Endothelial cell of umbilical vein (primary cell): ENCODE results near the gene ZSWIM5. TPM values are rescaled to one million over a fixed set of nuclear protein-coding genes. Genes with fewer than 3 reads are reported as not detected.

ENCODE experiments used
- BruUV-seq: library from RNA; stranded (reverse); fragments of 400-500 nt; replicated peaks from 2 replicates; lab custom pipeline; 2021; lab: Mats Ljungman, UMichigan
- CTCF ChIA-PET: fragments of 300-600, 350-600 bp; sonication (Branson Sonifier 250); formaldehyde crosslinking; loops from one replicate; lab custom pipeline; 2021; ENCODE audit warnings: antibody characterized with exemption, inconsistent platforms; lab: Charles Lee
- POLR2A ChIA-PET: fragments of 300-600, 350-600 bp; sonication (Branson Sonifier 250); formaldehyde crosslinking; loops from one replicate; lab custom pipeline; 2021; ENCODE audit warnings: antibody characterized with exemption, inconsistent platforms; lab: Charles Lee
- DNase-seq: peaks from one replicate; pipeline ENCODE4 v3.0.0-alpha.2; 2011; ENCODE audit warnings: low read depth, low spot score
- FAIRE-seq: peaks from 2 replicates; lab custom pipeline; 2011; peaks lifted over from hg19 to GRCh38; lab: Jason Lieb, UNC
- H2AFZ ChIP-seq: 2 replicates; pipeline ENCODE4 v1.6.0; 2012; ENCODE audit warnings: low read depth, low read length, control low read depth, inconsistent platforms
- H3K27ac ChIP-seq: 2 replicates; pipeline ENCODE4 v1.5.1; 2011; ENCODE audit warnings: low read depth, mild to moderate bottlenecking, control low read depth, low read length, moderate library complexity; ENCODE audit not compliant: insufficient read depth
- H3K27me3 ChIP-seq, 2 experiments: 2 replicates each; pipeline versions ENCODE4 v1.6.0 to v1.6.1; 2011; ENCODE audit warnings: low read length in 2 of 2, mixed read lengths in 1 of 2; ENCODE audit not compliant: control insufficient read depth in 2 of 2, insufficient read depth in 2 of 2
- H3K36me3 ChIP-seq, 2 experiments: 2 replicates in 1 of 2; 3 replicates in 1 of 2; pipeline ENCODE4 v1.5.1; 2011; ENCODE audit warnings: low read length in 2 of 2, mild to moderate bottlenecking in 1 of 2, moderate library complexity in 1 of 2; ENCODE audit not compliant: control insufficient read depth in 2 of 2, insufficient read depth in 2 of 2; ENCODE audit errors: extremely low read depth in 1 of 2
- H3K4me1 ChIP-seq: 3 replicates; pipeline ENCODE4 v1.5.1; 2011; ENCODE audit warnings: mild to moderate bottlenecking, low read length; ENCODE audit not compliant: control insufficient read depth, insufficient read depth; ENCODE audit errors: extremely low read depth
- H3K4me2 ChIP-seq: 2 replicates; pipeline ENCODE4 v1.6.1; 2011; ENCODE audit warnings: low read length, control low read depth, mixed read lengths; ENCODE audit not compliant: insufficient read depth
- H3K4me3 ChIP-seq, 3 experiments: fragments of 200-600 bp in 1 of 3; sonication (generic), shearing (Covaris generic) in 1 of 3; replicated peaks in 1 of 3; 2 replicates each; pipeline ENCODE4 v1.5.1; 2011 to 2016; ENCODE audit warnings: control low read depth in 3 of 3, low read length in 3 of 3, mild to moderate bottlenecking in 2 of 3, inconsistent platforms in 1 of 3, low read depth in 1 of 3, moderate library complexity in 1 of 3; ENCODE audit not compliant: insufficient read depth in 1 of 3
- H3K79me2 ChIP-seq: 2 replicates; pipeline ENCODE4 v1.6.0; 2012; ENCODE audit warnings: low read length, inconsistent platforms; ENCODE audit not compliant: control insufficient read depth, insufficient read depth
- H3K9ac ChIP-seq: replicated peaks from 2 replicates; pipeline ENCODE3; 2011; ENCODE audit warnings: low read length, control low read depth; ENCODE audit not compliant: insufficient read depth; ENCODE audit errors: extremely low read depth
- H3K9me1 ChIP-seq: replicated peaks from 3 replicates; pipeline ENCODE4 v1.6.0; 2011; ENCODE audit warnings: mild to moderate bottlenecking, low read length; ENCODE audit not compliant: control insufficient read depth, insufficient read depth; ENCODE audit errors: extremely low read depth
- H3K9me3 ChIP-seq: replicated peaks from 2 replicates; pipeline ENCODE4 v1.5.1; 2012; ENCODE audit warnings: low read length, inconsistent platforms; ENCODE audit not compliant: control insufficient read depth, insufficient read depth
- H4K20me1 ChIP-seq: replicated peaks from 2 replicates; pipeline ENCODE3; 2011; ENCODE audit warnings: mild to moderate bottlenecking, low read length; ENCODE audit not compliant: control insufficient read depth, insufficient read depth; ENCODE audit errors: extremely low read depth
- EZH2 ChIP-seq: IDR thresholded peaks from 2 replicates; pipeline ENCODE4 v1.6.1; 2012; ENCODE audit warnings: borderline replicate concordance, low read depth, mild to moderate bottlenecking, moderate library complexity, low read length, inconsistent platforms; ENCODE audit not compliant: severe bottlenecking
- FOS ChIP-seq: IDR thresholded peaks from 2 replicates; pipeline ENCODE4 v1.6.1; 2011; ENCODE audit warnings: mild to moderate bottlenecking, low read length, moderate library complexity, borderline replicate concordance; ENCODE audit not compliant: insufficient read depth
- POLR2A ChIP-seq: IDR thresholded peaks from 2 replicates; pipeline ENCODE4 v1.6.1; 2012; ENCODE audit warnings: low read depth, mild to moderate bottlenecking, control low read depth, low read length
- POLR2AphosphoS5 ChIP-seq: IDR thresholded peaks from 2 replicates; pipeline ENCODE4 v1.6.1; 2012; ENCODE audit warnings: low read depth, mild to moderate bottlenecking, control low read depth, low read length, moderate library complexity; ENCODE audit not compliant: insufficient read depth
- dilution Hi-C: fragments of 300-500 bp; cut with MboI; formaldehyde crosslinking; loops from one replicate; pipeline ENCODE4 v1.15.0; 2019; ENCODE audit warnings: low sequenced_read_pairs; ENCODE audit not compliant: extremely low pct_ligation_motif_present
- intact Hi-C: fragments of 100-400 bp; cut with micrococcal nuclease; formaldehyde crosslinking; loops from one replicate; pipeline ENCODE4 v1.10.0; 2022
- polyA plus RNA-seq, 4 experiments: library from polyadenylated mRNA; depleted of rRNA in 3 of 4; stranded (reverse) in 3 of 4; unstranded in 1 of 4; fragments of >200 nt; gene quantifications; 2 replicates each; pipeline versions ENCODE4 v1.2.1 to v1.2.3, GENCODE V29; 2011 to 2012; ENCODE audit warnings: missing spikeins in 1 of 4
- total RNA-seq: library from RNA; stranded (reverse); gene quantifications from 2 replicates; pipeline ENCODE4 v1.2.3, GENCODE V29; 2021
- TF ChIP-seq, protein P1 (sequence below), 2 donors: IDR thresholded peaks; 1 replicate in 1 of 2; 2 replicates in 1 of 2; pipeline ENCODE4 v1.5.1; 2011; ENCODE audit warnings: low read length in 2 of 2, mild to moderate bottlenecking in 2 of 2, moderate library complexity in 2 of 2, control low read depth in 1 of 2, inconsistent platforms in 1 of 2, low read depth in 1 of 2; ENCODE audit not compliant: insufficient read depth in 1 of 2; ENCODE audit errors: extremely low read depth in 1 of 2
- TF ChIP-seq, protein P2 (sequence below): IDR thresholded peaks from 2 replicates; pipeline ENCODE4 v1.6.1; 2011; ENCODE audit not compliant: insufficient read depth, insufficient read length

Gene ZSWIM5
- total and polyA plus RNA-seq, 2 donors (not counting 3 experiments of a cell fraction or from before 2014, with no cell fraction given), result 1.6 to 4.3 TPM

DNA sequence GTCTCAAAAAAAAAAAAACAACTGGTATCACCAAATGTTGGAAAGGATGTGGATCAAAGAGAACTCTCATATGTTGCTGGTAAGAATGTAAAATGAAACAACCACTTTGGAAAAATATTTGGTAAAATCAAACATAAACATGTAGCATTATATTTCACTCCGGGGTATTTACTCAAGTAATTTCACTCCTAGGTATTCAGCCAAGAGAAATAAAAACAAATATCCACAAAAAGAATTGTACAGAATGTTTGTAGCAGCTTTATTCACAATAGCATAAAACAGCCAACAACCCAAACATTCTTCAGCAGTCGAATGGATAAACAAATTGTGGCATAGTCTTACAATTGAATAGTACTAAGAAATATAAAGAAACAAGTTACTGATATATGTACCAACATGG lies 32.4 kb upstream of the ZSWIM5 start:
- POLR2A ChIA-PET, result no interaction called here
- H3K9me1 ChIP-seq, result no peaks in the 10 kb centered on the region
- CTCF ChIA-PET, result no interaction called here
- no peaks in the 10 kb centered on the region for H3K36me3 ChIP-seq
- H3K9me3 ChIP-seq, result peaks cover 2% of the 10 kb centered on the region
- H2AFZ ChIP-seq, result no peak overlapping the region
- dilution Hi-C loops (no loop called here), intact Hi-C loops (no loop called here)
- no peaks in the 10 kb centered on the region for H3K4me1 ChIP-seq
- DNase-seq (no peak), FAIRE-seq (no peak)
- no TSS peak for BruUV-seq
- no peaks in the 10 kb centered on the region for H3K79me2 ChIP-seq
- H3K4me3 ChIP-seq, result no peak overlapping the region
- H3K27me3 ChIP-seq, result no peaks in the 10 kb centered on the region
- H3K27ac ChIP-seq, result no peak overlapping the region
- no peaks in the 10 kb centered on the region for H4K20me1 ChIP-seq
- H3K9ac ChIP-seq, result no peak overlapping the region
- TF ChIP-seq, protein P1, sequence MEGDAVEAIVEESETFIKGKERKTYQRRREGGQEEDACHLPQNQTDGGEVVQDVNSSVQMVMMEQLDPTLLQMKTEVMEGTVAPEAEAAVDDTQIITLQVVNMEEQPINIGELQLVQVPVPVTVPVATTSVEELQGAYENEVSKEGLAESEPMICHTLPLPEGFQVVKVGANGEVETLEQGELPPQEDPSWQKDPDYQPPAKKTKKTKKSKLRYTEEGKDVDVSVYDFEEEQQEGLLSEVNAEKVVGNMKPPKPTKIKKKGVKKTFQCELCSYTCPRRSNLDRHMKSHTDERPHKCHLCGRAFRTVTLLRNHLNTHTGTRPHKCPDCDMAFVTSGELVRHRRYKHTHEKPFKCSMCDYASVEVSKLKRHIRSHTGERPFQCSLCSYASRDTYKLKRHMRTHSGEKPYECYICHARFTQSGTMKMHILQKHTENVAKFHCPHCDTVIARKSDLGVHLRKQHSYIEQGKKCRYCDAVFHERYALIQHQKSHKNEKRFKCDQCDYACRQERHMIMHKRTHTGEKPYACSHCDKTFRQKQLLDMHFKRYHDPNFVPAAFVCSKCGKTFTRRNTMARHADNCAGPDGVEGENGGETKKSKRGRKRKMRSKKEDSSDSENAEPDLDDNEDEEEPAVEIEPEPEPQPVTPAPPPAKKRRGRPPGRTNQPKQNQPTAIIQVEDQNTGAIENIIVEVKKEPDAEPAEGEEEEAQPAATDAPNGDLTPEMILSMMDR (IDR thresholded peaks at IDR 0.05; ENCODE audit: extremely low read depth in 1 of 2, insufficient read depth in 1 of 2, low read depth in 1 of 2, low read length in 2 of 2), result no peak
- TF ChIP-seq, protein P2, sequence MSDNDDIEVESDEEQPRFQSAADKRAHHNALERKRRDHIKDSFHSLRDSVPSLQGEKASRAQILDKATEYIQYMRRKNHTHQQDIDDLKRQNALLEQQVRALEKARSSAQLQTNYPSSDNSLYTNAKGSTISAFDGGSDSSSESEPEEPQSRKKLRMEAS, result no peak
- no peak for TF ChIP-seq POLR2A
- TF ChIP-seq POLR2AphosphoS5, result no peak
- no peak overlapping the region for H3K4me2 ChIP-seq

DNA sequence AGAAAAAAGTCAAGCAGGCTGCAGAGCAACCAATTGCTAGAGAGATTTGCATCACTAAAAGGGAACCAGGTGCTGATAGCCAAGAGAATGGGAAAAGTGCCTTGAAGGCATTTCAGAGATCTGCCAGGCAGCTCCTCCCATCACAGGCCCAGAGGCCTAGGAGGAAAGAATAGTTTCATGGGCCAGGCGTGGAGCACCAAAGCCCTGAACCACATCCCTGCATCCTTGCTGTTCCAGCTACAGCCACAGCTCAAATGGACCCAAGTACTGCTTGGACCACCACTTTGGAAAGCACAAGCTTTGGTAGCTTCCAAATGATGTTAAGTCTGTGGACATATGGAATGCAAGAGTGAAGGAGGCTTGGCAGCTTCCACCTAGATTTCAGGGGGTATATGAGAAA lies 29.7 kb upstream of the ZSWIM5 start:
- H3K27me3 ChIP-seq, result no peaks in the 10 kb centered on the region
- H3K4me1 ChIP-seq, result no peaks in the 10 kb centered on the region
- H3K9me1 ChIP-seq, result no peaks in the 10 kb centered on the region
- TF ChIP-seq EZH2 (no peak), FOS (no peak), POLR2AphosphoS5 (no peak)
- no peaks in the 10 kb centered on the region for H3K9me3 ChIP-seq
- no peak overlapping the region for H3K4me3 ChIP-seq
- H3K9ac ChIP-seq, result no peak overlapping the region
- POLR2A ChIA-PET, result no interaction called here
- no peak for FAIRE-seq
- CTCF ChIA-PET, result interaction anchor here (1.1 kb wide), 1 partner anchor 62 kb away, joined by 3 read pairs; no protein-coding TSS in a partner anchor
- dilution Hi-C loops (no loop called here), intact Hi-C loops (no loop called here)
- H3K36me3 ChIP-seq, result no peaks in the 10 kb centered on the region
- H4K20me1 ChIP-seq, result no peaks in the 10 kb centered on the region
- BruUV-seq, result no TSS peak
- no peak overlapping the region for H2AFZ ChIP-seq
- no peak overlapping the region for H3K4me2 ChIP-seq
- no peak overlapping the region for H3K27ac ChIP-seq
- DNase-seq, result no peak
- H3K79me2 ChIP-seq, result no peaks in the 10 kb centered on the region
